Jurkat, Clone E6-1 (cell line): ENCODE measurements around the gene GABRB1.

ENCODE experiments used
- DNase-seq: peaks from one replicate; pipeline ENCODE4 v3.0.0-alpha.2; 2011; ENCODE audit warnings: low read depth, low spot score
- H3K4me3 ChIP-seq: 2 replicates; pipeline ENCODE4 v1.5.1; 2011; ENCODE audit warnings: mild to moderate bottlenecking, low read length, control low read depth, moderate library complexity

The GABRB1 gene

GRCh38 chr4:47193179-47193578, 161.8 kb downstream of the GABRB1 start:
- DNase-seq, result no peak
- no peak overlapping the region for H3K4me3 ChIP-seq

GRCh38 chr4:47194036-47194737, 162.8 kb downstream of the GABRB1 start:
- no peak for DNase-seq

GRCh38 chr4:47195706-47196105, 164.3 kb downstream of the GABRB1 start:
- no peak for DNase-seq
- H3K4me3 ChIP-seq, result no peak overlapping the region

More at GRCh38 chr4:47194036-47194737, 162.8 kb downstream of the GABRB1 start:
- no peak overlapping the region for H3K4me3 ChIP-seq

GRCh38 chr4:47198791-47199190, 167.4 kb downstream of the GABRB1 start:
- H3K4me3 ChIP-seq, result no peak overlapping the region
- DNase-seq, result no peak

GRCh38 chr4:47203593-47203992, 172.2 kb downstream of the GABRB1 start:
- H3K4me3 ChIP-seq, result no peak overlapping the region
- DNase-seq, result no peak

GRCh38 chr4:47207555-47207954, 176.2 kb downstream of the GABRB1 start:
- H3K4me3 ChIP-seq, result no peak overlapping the region
- DNase-seq, result no peak

- DNase-seq, result no peak
- no peak overlapping the region for H3K4me3 ChIP-seq
These were observed 178.5 kb downstream of the GABRB1 start for GRCh38 chr4:47209833-47210232.

GRCh38 chr4:47210828-47211227, 179.5 kb downstream of the GABRB1 start:
- H3K4me3 ChIP-seq, result no peak overlapping the region
- DNase-seq, result no peak

GRCh38 chr4:47213106-47213505, 181.7 kb downstream of the GABRB1 start:
- no peak overlapping the region for H3K4me3 ChIP-seq
- DNase-seq, result no peak

GRCh38 chr4:47213539-47213938, 182.2 kb downstream of the GABRB1 start:
- no peak overlapping the region for H3K4me3 ChIP-seq
- no peak for DNase-seq

GRCh38 chr4:47213971-47214370, 182.6 kb downstream of the GABRB1 start:
- H3K4me3 ChIP-seq, result no peak overlapping the region
- no peak for DNase-seq

- no peak overlapping the region for H3K4me3 ChIP-seq
- DNase-seq, result no peak
These were observed 184.4 kb downstream of the GABRB1 start for GRCh38 chr4:47215759-47216158.

GRCh38 chr4:47217291-47217690, 185.9 kb downstream of the GABRB1 start:
- no peak for DNase-seq
- H3K4me3 ChIP-seq, result no peak overlapping the region

GRCh38 chr4:47217884-47218283, 186.5 kb downstream of the GABRB1 start:
- no peak overlapping the region for H3K4me3 ChIP-seq
- no peak for DNase-seq

GRCh38 chr4:47218631-47219030, 187.3 kb downstream of the GABRB1 start:
- no peak for DNase-seq
- no peak overlapping the region for H3K4me3 ChIP-seq

- H3K4me3 ChIP-seq, result no peak overlapping the region
- DNase-seq, result no peak
These were observed 188.2 kb downstream of the GABRB1 start for GRCh38 chr4:47219586-47219985.

- H3K4me3 ChIP-seq, result no peak overlapping the region
These were observed 190.4 kb downstream of the GABRB1 start for GRCh38 chr4:47221721-47222120.

GRCh38 chr4:47222276-47222675, 190.9 kb downstream of the GABRB1 start:
- DNase-seq, result no peak
- no peak overlapping the region for H3K4me3 ChIP-seq

More at GRCh38 chr4:47221721-47222120, 190.4 kb downstream of the GABRB1 start:
- no peak for DNase-seq

- H3K4me3 ChIP-seq, result no peak overlapping the region
These were observed 193.0 kb downstream of the GABRB1 start for GRCh38 chr4:47224361-47224760.

GRCh38 chr4:47235721-47236120, 204.4 kb downstream of the GABRB1 start:
- no peak for DNase-seq
- H3K4me3 ChIP-seq, result no peak overlapping the region

More at GRCh38 chr4:47224361-47224760, 193.0 kb downstream of the GABRB1 start:
- no peak for DNase-seq

GRCh38 chr4:47238667-47239066, 207.3 kb downstream of the GABRB1 start:
- DNase-seq, result no peak

More at GRCh38 chr4:47238667-47239066, 207.3 kb downstream of the GABRB1 start:
- no peak overlapping the region for H3K4me3 ChIP-seq
